Erythroblast (primary cell): ENCODE measurements around the gene TRANK1.

Source experiments
- DNase-seq, 2 experiments: peaks; one replicate each; lab custom pipeline; 2025; lab: John Stamatoyannopoulos, UW
- GATA1 ChIP-seq: IDR thresholded peaks from 2 replicates; pipeline ENCODE4 v1.6.1; 2011; ENCODE audit warnings: low read depth, mild to moderate bottlenecking, control low read depth, low read length, moderate library complexity
- POLR2A ChIP-seq: IDR thresholded peaks from 2 replicates; pipeline ENCODE4 v1.6.1; 2011; ENCODE audit warnings: mild to moderate bottlenecking, low read length

Gene TRANK1

DNA sequence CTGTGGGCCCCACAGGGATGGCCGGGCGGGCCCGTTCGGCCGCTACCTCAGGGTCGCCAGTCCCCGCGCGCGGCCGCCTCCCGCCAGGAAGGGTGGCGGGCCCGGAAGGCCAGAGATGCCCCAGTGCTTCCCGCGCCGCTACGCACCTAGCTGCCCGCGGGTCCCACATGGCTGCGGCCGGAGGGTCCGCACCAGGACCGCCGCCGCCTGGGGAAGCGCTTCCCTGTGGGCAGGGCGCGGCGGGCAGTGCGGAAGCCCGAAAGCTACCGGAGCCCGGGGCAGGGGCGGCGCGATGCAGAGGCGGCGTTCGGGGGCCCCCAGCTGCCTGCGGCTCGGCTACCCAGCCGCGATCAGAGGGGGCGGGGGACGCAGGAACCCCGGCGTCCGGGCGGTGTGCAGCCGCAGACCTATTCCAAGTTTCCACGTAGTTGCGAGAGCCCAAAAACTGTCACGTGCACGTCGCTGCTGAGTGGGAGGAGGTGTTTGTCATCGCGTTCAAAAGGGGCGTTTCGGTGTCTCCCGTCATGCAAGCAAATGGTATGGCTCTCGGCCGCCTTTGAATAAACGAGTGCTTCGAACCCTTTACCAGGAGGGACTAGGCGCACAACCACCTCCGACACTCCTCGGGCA, at the start of gene TRANK1:
Gene TRANK1 (minus strand): TSS at position 414 of the 630 bp plus-strand sequence. CDS start 245 bp downstream, at position 169.
- peak; percentile 96 for TF ChIP-seq POLR2A
- no peak for TF ChIP-seq GATA1
- DNase-seq, result peak; percentile 93 to 94

DNA sequence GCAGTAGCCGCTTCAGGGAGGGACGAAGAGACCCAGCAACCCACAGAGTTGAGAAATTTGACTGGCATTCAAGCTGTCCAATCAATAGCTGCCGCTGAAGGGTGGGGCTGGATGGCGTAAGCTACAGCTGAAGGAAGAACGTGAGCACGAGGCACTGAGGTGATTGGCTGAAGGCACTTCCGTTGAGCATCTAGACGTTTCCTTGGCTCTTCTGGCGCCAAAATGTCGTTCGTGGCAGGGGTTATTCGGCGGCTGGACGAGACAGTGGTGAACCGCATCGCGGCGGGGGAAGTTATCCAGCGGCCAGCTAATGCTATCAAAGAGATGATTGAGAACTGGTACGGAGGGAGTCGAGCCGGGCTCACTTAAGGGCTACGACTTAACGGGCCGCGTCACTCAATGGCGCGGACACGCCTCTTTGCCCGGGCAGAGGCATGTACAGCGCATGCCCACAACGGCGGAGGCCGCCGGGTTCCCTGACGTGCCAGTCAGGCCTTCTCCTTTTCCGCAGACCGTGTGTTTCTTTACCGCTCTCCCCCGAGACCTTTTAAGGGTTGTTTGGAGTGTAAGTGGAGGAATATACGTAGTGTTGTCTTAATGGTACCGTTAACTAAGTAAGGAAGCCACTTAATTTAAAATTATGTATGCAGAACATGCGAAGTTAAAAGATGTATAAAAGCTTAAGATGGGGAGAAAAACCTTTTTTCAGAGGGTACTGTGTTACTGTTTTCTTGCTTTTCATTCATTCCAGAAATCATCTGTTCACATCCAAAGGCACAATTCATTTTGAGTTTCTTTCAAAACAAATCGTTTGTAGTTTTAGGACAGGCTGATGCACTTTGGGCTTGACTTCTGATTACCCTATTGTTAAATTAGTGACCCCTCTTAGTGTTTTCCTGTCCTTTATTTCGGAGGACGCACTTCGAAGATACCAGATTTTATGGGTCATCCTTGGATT, 48.8 kb upstream of the TRANK1 start, which contains the start of gene MLH1:
Gene MLH1 (plus strand): TSS at position 193 of the 958 bp plus-strand sequence. CDS start 30 bp downstream, at position 223.
- DNase-seq, result no peak
- peak; percentile 93 for TF ChIP-seq POLR2A
- no peak for TF ChIP-seq GATA1

DNA sequence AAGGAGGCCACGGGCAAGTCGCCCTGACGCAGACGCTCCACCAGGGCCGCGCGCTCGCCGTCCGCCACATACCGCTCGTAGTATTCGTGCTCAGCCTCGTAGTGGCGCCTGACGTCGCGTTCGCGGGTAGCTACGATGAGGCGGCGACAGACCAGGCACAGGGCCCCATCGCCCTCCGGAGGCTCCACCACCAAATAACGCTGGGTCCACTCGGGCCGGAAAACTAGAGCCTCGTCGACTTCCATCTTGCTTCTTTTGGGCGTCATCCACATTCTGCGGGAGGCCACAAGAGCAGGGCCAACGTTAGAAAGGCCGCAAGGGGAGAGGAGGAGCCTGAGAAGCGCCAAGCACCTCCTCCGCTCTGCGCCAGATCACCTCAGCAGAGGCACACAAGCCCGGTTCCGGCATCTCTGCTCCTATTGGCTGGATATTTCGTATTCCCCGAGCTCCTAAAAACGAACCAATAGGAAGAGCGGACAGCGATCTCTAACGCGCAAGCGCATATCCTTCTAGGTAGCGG, 48.0 kb upstream of the TRANK1 start, which contains the start of gene EPM2AIP1:
Gene EPM2AIP1 (minus strand): TSS at position 326 of the 520 bp plus-strand sequence. CDS start 54 bp downstream, at position 272.
- no peak for DNase-seq
- TF ChIP-seq POLR2A (peak; percentile 98), GATA1 (no peak)

DNA sequence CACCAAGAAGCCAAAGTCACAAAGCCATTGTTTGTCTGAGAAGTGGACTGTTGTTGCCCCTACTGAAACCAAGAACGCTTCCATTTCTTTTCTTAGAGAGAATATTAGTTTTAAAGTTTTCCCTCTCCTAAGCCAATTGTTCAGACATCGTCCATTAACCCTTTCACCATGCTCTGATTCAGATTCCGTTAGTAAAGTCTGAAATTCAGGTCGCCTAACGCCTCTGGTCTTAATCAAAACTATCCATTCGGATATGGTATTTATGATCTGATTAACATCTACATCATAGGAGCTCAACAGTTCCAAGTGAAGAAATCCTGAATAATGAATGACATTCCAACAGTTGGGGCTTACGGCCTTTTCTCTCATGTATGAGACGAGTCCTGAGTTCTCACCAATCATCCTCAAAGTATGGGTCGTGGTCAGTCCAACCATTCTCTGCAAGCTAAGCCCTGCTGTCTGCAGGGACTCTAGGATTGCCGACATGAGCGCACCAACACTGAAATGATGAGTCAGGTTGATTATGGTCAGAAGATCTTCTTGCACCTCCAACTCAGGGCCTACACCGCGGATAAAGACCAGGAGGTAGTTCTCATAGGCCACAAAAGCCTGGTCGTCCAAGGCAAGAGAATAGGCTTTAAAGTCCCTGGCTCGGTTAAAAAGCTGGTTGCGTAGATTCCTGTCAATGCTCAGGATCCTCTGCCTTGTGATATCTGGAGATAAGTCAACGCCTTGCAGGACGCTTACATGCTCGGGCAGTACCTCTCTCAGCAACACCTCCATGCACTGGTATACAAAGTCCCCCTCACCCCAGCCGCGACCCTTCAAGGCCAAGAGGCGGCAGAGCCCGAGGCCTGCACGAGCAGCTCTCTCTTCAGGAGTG, 47.3 kb upstream of the TRANK1 start:
- no peak for DNase-seq
- TF ChIP-seq POLR2A (no peak), GATA1 (no peak)

DNA sequence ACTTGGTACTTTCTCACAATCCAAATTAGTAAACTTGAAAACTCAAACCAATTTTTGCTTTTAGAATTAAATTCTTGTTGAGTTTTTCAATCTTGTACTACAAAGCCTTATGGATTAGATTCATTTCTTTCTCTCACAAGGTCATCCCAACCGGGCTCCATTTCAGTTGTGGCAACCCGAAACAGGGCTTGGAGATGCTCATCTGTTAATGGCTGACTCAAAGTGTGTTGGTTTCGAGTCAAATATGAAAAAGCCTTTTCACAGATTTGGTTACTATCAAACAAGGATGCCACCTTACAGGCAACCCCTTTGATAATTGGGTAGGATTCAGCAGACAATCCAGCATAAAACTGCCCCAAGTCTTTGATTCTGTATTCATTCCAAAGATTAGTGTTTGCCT, 46.3 kb upstream of the TRANK1 start:
- no peak for DNase-seq
- TF ChIP-seq POLR2A (no peak), GATA1 (no peak)

DNA sequence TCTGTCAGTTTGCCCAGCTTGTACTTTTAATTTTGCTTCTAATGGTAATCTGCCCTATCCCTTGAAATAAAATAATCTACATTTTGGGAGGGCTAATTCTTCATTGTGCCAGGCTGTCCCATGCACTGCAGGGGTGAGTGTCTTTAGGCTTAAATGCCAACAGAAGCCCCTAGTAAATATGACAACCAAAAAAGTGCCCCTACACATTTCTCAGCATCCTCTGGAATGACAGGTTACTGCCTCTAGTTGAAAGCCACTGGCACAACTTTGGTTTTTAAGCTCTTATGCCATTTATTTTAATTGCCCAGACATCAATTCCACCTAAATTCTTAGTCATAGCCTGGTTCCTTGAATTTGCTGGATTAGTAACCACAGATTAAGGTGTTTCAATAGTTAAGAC, 44.7 kb upstream of the TRANK1 start:
- TF ChIP-seq POLR2A, result peak; percentile 6
- TF ChIP-seq GATA1, result no peak
- DNase-seq, result no peak

DNA sequence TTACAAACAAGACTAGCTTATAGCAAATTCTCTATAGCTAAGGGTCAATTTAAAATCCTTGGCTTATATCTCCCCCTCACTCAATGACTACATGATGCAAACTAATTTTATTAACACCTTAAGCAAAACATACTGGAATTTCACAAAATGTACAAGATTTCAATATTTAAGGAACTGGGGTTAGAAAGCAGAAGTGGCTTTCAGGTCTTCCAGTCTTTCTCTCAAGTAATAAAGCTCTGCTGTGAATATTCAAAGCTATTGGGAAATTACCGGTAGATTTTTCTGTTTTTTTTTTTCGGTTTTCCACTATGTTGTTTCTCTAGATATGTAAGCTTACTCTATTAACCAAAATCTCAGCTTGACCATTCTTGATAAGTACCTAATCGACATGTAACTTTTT, 44.2 kb upstream of the TRANK1 start:
- DNase-seq, result no peak
- no peak for TF ChIP-seq POLR2A
- TF ChIP-seq GATA1, result no peak

DNA sequence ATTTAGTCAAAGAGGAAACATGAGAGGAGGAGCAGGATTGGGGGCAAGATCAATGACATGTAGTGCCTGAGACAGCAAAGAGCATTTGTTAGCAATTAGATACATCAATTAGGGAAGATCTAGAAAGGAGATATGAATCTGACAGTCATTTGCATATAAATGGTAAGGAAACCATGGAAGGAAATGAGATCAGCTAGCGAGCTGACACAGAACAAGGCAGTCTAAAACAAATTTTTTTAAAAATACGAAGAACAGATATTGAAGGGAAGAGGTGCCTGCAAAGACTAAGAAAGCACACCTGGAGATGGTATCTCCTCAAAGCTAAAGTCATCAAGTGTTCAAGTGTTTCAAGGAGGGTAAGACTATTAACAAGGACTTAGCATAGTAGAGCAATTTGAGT, 43.5 kb upstream of the TRANK1 start:
- TF ChIP-seq POLR2A (no peak), GATA1 (no peak)
- DNase-seq, result no peak

DNA sequence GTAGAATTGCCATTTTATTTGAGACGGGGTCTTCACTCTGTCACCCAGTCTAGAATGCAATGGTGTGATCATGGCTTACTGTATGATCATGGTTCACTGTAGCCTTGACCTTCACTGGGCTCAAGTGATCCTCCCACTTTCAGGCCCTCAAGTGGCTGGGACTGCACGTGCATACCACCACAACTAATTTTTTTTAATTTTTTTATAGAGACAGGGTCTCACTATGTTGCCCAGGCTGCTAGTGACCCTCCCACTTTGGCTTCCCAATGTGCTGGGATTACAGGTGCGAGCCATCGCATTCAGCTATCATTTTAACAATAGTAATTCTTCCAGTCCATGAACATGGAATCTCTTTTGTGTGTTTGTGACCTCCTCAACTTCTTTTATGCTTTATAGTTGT, 36.2 kb upstream of the TRANK1 start:
- DNase-seq, result no peak
- TF ChIP-seq POLR2A, result no peak
- TF ChIP-seq GATA1, result no peak

DNA sequence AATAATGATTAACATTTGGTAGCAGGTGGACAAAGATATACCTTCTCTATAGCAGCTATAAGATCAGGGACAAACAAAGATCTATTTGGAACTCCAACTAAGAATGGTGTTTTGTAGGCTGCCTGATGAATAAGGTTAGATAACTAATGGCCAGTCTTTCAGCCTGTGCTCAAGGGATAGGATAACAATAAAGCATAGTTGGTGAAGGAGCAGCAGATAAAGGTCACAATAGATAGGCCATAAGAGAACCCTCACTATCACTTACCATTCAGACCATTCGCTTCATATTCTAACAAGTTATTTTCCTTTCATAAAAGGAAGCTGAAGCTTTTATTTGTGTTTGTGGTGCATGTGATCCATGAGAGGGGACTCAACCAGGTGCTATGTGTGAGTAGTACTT, 28.3 kb upstream of the TRANK1 start:
- TF ChIP-seq GATA1, result no peak
- peak in 1 of 2 experiments; percentile 75 for DNase-seq

DNA sequence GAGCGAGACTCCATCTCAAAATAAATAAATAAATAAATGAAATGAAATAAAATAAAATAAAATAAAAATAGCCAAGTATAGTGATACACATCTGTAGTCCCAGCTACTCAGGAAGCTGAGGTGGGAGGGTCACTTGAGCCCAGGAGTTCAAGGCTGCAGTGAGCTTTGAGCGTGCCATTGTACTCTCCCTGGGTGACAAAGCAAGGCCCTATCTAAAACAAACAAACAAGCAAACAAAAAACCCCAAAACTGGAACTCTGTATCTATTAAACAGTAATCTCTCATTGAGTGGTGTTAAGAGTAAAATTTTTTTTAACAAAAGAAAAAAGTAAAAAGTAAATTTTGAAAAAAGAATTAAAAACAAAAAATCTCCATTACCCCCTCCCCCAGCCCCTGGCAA, 27.3 kb upstream of the TRANK1 start:
- no peak for DNase-seq
- no peak for TF ChIP-seq GATA1
- no peak for TF ChIP-seq POLR2A

DNA sequence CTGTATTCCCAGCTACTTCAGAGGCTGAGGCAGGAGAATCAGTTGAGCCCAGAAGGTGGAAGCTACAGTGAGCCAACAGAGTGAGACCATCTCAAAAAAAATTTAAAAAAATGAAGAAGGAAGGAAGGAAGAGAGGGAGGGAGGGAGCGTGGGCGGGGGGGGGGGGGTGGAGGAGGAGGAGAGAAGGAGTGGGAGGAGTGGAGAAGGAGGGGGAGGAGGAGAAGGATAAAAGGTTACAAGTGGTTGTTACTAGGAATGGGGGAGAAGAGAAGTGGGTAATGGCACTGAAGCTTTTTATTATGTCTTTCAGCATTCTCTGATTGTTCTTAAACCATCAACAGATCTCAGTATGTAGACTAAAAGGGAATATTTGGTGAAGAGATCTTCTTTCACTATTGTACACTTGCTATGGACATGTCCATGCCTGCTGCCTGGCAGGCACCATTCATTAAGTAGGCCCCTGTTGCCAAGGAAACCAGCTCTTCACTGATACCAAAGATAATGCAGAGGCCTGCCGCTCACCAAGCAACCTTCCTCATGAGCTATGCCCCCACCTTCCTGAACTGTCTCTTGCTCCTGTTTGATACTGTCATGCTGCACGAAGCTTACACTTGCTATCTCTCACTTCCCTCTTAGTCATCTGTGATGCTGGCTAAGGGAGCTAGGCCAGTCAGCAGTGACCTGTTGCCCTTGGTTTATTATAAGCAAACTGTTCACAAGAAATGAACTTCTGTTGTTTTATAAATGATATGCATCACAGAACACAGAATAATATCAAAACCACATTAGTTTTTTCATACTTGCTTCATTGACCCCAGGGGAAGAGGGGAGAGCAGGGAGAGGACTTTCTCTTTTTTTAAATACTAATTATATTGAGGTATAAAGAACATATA, 24.9 kb upstream of the TRANK1 start:
- peak; percentile 98 to 100 for DNase-seq
- peak; percentile 69 for TF ChIP-seq GATA1
- peak; percentile 75 for TF ChIP-seq POLR2A

DNA sequence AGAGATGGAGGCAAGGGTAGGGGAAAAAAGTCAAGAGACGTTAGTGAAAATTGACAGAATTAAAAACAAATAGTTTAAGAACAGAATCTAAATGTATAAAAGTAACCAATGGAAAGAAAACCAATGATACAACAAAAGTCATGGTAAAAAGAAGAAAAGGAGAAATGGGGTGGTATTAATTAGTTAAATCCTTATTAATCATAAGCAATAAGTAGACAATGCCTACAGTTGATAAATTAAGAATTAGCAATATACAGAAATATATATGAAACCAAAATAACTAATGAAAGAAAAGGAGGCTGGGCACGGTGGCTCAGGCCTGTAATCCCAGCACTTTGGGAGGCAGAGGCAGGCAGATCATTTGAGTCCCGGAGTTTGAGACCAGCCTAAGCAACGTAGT, 24.2 kb upstream of the TRANK1 start:
- TF ChIP-seq GATA1, result no peak
- TF ChIP-seq POLR2A, result no peak
- DNase-seq, result no peak

DNA sequence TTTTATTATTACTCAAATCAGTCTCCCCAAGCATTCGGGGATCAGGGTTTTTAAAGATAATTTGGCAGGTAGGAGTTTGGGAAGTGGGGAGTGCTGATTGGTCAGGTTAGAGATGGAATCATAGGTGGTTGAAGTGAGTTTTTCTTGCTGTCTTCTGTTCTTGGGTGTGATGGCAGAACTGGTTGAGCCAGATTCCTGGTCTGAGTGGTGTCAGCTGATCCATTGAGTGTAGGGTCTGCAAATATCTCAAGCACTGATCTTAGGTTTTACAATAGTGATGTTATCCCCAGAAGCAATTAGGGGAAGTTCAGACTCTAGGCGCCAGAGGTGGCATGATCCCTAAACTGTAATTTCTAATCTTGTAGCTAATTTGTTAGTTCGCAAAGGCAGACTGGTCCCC, 20.6 kb upstream of the TRANK1 start:
- no peak for DNase-seq
- no peak for TF ChIP-seq GATA1
- TF ChIP-seq POLR2A, result no peak
